KOPT-K1 (cell line): ENCODE data around the gene PDGFC.

ENCODE experiments used
- H3K27ac ChIP-seq: fragments of 200-600 bp; sonication (generic); 2 replicates; pipeline ENCODE4 v1.5.1; 2016; ENCODE audit warnings: antibody characterized with exemption, mild to moderate bottlenecking, low read depth, low read length; ENCODE audit not compliant: poor library complexity, severe bottlenecking
- H3K36me3 ChIP-seq: fragments of 200-600 bp; sonication (generic); 2 replicates; pipeline ENCODE4 v1.5.1; 2017; ENCODE audit warnings: antibody characterized with exemption, mild to moderate bottlenecking, low read length, moderate library complexity; ENCODE audit not compliant: insufficient read depth
- H3K9me3 ChIP-seq: fragments of 200-600 bp; sonication (generic); 2 replicates; pipeline ENCODE4 v1.5.1; 2017; ENCODE audit warnings: antibody characterized with exemption, low read length, mild to moderate bottlenecking; ENCODE audit not compliant: insufficient read depth, poor library complexity, severe bottlenecking

PDGFC gene

GRCh38 chr4:156962528-156962974 lies 9.0 kb downstream of the PDGFC start:
- H3K27ac ChIP-seq: no peak overlapping the region

GRCh38 chr4:156962058-156962358 lies 9.6 kb downstream of the PDGFC start:
- Histone ChIP-seq H3K27ac (no peak overlapping the region), H3K9me3 (no peaks in the 10 kb centered on the region)

More at GRCh38 chr4:156962528-156962974, 9.0 kb downstream of the PDGFC start:
- Histone ChIP-seq H3K9me3 (no peaks in the 10 kb centered on the region), H3K36me3 (no peaks in the 10 kb centered on the region)

GRCh38 chr4:156961196-156962057 lies 10.2 kb downstream of the PDGFC start:
- H3K36me3 ChIP-seq: no peaks in the 10 kb centered on the region
- no peaks in the 10 kb centered on the region for H3K9me3 ChIP-seq
- no peak overlapping the region for H3K27ac ChIP-seq

More at GRCh38 chr4:156962058-156962358, 9.6 kb downstream of the PDGFC start:
- no peaks in the 10 kb centered on the region for H3K36me3 ChIP-seq

- Histone ChIP-seq H3K36me3 (no peaks in the 10 kb centered on the region), H3K27ac (no peak overlapping the region)
Measured at GRCh38 chr4:156959298-156959702, 12.3 kb downstream of the PDGFC start.

GRCh38 chr4:156958276-156959074 lies 13.1 kb downstream of the PDGFC start:
- Histone ChIP-seq H3K27ac (no peak overlapping the region), H3K9me3 (no peaks in the 10 kb centered on the region), H3K36me3 (no peaks in the 10 kb centered on the region)

More at GRCh38 chr4:156959298-156959702, 12.3 kb downstream of the PDGFC start:
- no peaks in the 10 kb centered on the region for H3K9me3 ChIP-seq

- no peak overlapping the region for H3K27ac ChIP-seq
Measured at GRCh38 chr4:156957556-156957955, 14.0 kb downstream of the PDGFC start.

GRCh38 chr4:156956826-156957368 lies 14.7 kb downstream of the PDGFC start:
- Histone ChIP-seq H3K36me3 (no peaks in the 10 kb centered on the region), H3K27ac (no peak overlapping the region), H3K9me3 (no peaks in the 10 kb centered on the region)

More at GRCh38 chr4:156957556-156957955, 14.0 kb downstream of the PDGFC start:
- no peaks in the 10 kb centered on the region for H3K9me3 ChIP-seq
- H3K36me3 ChIP-seq: no peaks in the 10 kb centered on the region

GRCh38 chr4:156956359-156956758 lies 15.2 kb downstream of the PDGFC start:
- no peaks in the 10 kb centered on the region for H3K36me3 ChIP-seq
- H3K9me3 ChIP-seq: no peaks in the 10 kb centered on the region
- H3K27ac ChIP-seq: no peak overlapping the region

- no peaks in the 10 kb centered on the region for H3K9me3 ChIP-seq
- H3K27ac ChIP-seq: no peak overlapping the region
- no peaks in the 10 kb centered on the region for H3K36me3 ChIP-seq
Measured at GRCh38 chr4:156954587-156954986, 17.0 kb downstream of the PDGFC start.

- no peak overlapping the region for H3K27ac ChIP-seq
- no peaks in the 10 kb centered on the region for H3K36me3 ChIP-seq
- H3K9me3 ChIP-seq: no peaks in the 10 kb centered on the region
Measured at GRCh38 chr4:156953951-156954350, 17.6 kb downstream of the PDGFC start.

- H3K36me3 ChIP-seq: no peaks in the 10 kb centered on the region
- no peak overlapping the region for H3K27ac ChIP-seq
- H3K9me3 ChIP-seq: no peaks in the 10 kb centered on the region
Measured at GRCh38 chr4:156953001-156953400, 18.6 kb downstream of the PDGFC start.

GRCh38 chr4:156952078-156952759 lies 19.4 kb downstream of the PDGFC start:
- Histone ChIP-seq H3K27ac (no peak overlapping the region), H3K9me3 (no peaks in the 10 kb centered on the region), H3K36me3 (no peaks in the 10 kb centered on the region)

GRCh38 chr4:156950948-156951347 lies 20.7 kb downstream of the PDGFC start:
- no peaks in the 10 kb centered on the region for H3K36me3 ChIP-seq
- no peaks in the 10 kb centered on the region for H3K9me3 ChIP-seq
- no peak overlapping the region for H3K27ac ChIP-seq

GRCh38 chr4:156950090-156950489 lies 21.5 kb downstream of the PDGFC start:
- Histone ChIP-seq H3K9me3 (no peaks in the 10 kb centered on the region), H3K36me3 (no peaks in the 10 kb centered on the region), H3K27ac (no peak overlapping the region)

- H3K27ac ChIP-seq: no peak overlapping the region
- no peaks in the 10 kb centered on the region for H3K9me3 ChIP-seq
- H3K36me3 ChIP-seq: no peaks in the 10 kb centered on the region
Measured at GRCh38 chr4:156949373-156949814, 22.2 kb downstream of the PDGFC start.
